ENCODE data around the gene FAM204A.

DNA sequence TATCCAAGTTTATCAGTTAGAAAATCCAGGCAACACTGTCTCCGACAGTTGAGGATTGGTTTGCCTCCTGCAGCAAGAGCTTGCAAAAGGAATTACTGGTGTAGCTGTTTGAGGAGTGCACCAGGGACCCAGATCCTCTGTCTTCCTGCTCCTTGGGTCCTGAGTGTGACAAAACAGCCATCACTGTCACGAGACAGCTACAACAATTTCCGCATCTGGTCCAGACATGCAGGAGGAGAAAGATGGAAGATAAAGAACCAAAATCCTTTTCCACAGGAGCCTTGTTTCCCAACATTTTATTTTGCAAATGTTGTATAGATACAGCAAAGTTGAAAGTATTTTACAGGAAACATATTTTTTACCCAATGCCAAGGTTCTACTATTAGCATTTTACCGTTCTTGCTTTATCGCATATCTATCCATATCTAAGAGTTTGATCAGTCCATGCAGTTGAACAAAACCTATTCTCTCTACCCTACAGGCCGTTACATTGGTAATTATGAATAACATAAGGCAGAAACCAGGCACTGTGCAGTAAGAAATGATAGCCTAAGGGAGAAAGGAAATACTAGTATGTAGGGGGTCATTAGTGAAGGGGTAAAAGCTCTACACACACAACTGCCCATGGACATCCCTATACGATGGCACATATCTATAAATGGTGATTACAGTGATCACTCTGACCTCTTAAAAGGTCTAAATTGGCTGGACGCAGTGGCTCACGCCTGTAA lies 54.9 kb downstream of the FAM204A start:
- TF ChIP-seq, protein P1, sequence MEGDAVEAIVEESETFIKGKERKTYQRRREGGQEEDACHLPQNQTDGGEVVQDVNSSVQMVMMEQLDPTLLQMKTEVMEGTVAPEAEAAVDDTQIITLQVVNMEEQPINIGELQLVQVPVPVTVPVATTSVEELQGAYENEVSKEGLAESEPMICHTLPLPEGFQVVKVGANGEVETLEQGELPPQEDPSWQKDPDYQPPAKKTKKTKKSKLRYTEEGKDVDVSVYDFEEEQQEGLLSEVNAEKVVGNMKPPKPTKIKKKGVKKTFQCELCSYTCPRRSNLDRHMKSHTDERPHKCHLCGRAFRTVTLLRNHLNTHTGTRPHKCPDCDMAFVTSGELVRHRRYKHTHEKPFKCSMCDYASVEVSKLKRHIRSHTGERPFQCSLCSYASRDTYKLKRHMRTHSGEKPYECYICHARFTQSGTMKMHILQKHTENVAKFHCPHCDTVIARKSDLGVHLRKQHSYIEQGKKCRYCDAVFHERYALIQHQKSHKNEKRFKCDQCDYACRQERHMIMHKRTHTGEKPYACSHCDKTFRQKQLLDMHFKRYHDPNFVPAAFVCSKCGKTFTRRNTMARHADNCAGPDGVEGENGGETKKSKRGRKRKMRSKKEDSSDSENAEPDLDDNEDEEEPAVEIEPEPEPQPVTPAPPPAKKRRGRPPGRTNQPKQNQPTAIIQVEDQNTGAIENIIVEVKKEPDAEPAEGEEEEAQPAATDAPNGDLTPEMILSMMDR (IDR thresholded peaks at IDR 0.05; ENCODE audit: low read depth, low read length, poor library complexity, severe bottlenecking): no peak
- TF ChIP-seq EZH2phosphoT487 (IDR thresholded peaks at IDR 0.05; ENCODE audit: borderline replicate concordance, low read length): no peak
